ENCODE results near the gene CTXND1.

The CTXND1 gene

DNA sequence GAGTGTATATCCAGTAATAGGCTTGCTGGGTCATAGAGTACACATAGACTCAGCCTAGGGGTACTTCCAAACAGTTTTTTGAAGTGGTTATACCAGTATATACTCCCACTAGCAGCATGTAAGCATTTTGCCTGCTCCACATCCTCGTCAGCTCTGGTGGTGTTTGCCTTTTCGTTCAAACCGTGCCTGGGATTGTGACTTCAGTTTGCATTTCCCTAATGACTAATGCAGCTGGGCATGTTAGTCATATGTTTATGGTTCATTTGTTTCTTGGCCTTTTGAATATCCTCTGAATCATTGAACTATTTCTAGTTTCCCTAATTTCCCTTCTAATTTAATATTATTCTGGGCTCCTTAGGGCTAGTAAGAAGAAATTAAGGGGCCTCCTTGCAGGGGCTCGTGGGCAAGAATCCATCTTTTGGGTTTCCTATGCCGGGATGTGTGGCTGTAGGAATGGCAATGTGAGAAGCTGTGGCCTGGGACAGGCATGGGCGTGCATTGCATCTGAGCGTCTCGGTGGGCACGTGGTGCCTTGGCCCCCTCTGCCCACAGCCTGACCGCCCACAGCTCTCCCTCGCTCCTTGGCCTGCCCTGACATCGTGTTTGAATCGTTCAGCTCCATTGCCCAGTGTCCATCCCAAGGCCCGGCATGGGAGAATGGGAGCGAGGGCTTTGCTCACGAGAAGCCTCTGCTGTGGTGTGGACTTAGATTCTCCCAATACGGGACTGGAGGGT, 72.8 kb downstream of the CTXND1 start:
- no peak for DNase-seq

DNA sequence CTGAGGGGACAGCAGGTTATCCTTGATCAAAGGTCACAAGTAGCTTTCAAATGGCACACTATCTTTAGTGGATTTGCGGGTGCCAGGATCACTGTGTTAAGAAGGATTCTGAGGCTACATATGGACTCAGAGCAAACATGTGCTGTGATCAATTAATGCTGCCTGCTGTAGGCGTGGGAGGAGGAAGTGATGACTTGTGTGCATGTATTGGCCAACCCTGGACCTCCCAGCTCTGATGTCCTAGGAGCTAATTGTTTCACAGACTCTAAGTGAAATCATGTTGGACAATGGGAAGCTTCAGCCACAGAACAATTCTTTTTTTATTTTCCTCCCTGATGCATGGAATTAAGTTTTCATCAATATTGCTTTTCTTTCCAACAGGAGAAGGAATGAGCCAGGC, 74.9 kb downstream of the CTXND1 start:
- no peak for DNase-seq

DNA sequence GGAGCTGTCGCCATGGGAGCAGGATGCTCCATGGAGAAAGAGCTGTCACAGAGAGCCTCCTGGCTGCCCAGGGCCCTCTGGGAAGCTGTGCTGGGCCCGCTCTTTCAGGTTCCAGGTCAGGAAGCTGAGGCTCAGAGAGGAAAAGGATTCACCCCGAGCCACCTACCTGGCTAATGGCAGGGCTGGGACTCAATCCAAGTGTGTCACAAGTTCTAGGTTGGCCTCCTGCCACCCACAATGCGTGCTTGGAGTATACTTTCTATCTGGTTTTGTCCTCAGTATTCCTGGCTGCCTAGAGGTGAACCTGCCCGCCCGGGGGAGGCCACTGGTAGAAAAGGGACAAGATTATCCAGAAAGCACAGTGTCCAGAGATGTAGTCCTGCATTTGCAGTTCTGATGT, 75.6 kb downstream of the CTXND1 start:
- no peak for DNase-seq

DNA sequence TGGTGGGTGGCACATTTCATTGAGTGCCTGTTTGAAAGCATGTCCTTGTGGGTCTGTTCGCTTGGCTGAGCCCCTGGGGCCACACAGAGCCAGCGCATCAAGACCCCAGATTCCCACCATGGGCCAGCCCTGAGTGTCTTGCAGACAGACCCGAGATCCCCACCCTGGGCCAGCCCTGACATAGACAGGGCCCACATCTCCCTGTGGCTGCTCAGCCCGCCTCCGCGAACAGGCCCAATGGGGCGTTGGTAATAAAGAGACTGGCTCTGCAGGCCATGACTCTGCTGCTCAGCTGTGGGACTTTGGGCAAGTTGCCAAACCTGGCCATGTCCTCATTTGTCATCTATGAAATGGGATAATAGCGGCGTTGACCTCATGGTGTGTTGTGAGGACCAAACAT, 76.6 kb downstream of the CTXND1 start:
- no peak for DNase-seq

DNA sequence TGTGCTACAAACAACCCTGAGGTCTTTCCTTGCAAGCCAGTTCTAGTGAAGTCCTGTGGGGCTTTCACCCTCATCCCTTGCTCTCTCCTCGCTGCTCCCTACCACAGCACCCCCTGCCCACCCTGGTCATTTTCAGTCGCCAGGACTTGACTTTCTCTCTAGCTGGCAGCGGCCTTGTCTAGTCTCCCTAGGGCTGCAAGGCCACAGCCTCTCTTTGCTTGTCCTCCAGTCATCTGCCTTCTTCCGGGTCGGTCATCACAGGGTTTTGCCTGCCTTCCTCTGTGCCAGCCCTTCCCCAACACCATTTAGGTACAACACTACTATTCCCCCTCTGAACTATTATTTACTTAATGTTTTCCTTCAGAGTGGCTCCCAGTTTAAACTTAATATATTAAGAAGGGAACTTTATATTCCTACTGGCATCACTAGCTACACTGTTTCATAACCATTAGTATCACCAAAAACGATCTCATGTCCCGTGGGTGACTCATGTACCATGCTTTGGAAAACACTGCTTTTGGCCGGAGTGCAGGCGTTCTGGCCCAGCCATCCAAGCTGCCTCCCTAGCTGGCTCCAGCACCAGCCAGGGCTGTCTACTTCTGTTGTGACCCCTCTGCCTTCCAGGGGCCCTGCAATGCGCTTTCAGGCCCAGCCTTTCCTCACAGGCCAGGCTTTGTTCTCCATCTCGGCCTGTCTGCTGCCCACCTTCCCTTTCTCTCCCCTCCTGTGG, 77.8 kb downstream of the CTXND1 start:
- DNase-seq: no peak

DNA sequence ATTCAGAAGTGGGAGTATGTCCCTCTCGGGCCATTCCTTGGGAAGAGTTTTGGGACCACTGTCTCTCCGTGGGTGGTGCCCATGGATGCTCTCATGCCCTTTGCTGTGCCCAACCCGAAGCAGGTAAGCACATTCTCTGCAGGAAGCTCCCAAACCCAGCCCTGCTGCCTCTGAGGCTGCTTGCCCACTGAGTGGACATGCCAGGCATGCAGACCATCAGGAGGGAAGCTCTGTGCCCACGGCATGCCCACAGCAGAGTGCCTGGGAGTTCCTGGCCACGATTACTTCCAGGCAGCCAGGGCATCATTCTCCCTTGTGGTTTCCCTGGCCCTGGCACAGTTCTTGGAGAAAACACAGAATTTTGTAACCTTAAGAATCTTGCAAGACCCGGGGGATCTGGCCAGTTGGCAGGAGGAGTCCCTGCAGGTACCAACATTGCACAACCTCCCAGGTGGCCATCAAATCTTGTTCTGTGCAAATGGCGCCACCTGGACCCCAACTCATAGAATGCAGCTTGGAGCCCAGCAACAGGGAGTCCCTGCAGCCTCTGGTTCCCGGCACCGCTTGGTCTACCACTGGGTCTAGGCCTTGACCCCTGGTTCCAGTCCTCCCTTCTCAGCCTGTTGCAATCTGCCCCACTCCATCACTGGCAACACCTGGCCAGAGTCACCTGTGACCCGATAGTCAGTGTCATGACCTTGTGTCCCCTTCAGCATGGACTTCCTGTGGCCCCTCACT, 78.8 kb downstream of the CTXND1 start:
- DNase-seq: peak; percentile 27

DNA sequence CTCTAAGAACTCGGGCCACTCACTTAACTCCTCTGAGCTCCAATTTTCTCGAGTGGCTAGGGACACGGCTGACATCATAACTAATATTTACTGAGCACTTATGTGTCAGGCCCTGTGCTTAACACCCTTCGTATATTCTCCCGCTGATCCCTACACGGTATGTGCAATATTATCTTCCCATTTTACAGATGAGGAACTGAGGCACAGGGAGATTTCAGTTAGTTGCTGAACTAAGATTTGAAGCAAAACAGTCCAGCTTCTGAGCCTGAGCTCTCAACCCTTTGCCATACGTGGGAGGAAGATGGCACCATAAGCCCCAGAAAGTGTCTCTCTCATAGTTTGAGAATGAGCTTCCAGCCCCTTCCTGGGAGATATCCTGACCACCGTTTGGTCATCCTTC, 79.6 kb downstream of the CTXND1 start:
- no peak for DNase-seq

DNA sequence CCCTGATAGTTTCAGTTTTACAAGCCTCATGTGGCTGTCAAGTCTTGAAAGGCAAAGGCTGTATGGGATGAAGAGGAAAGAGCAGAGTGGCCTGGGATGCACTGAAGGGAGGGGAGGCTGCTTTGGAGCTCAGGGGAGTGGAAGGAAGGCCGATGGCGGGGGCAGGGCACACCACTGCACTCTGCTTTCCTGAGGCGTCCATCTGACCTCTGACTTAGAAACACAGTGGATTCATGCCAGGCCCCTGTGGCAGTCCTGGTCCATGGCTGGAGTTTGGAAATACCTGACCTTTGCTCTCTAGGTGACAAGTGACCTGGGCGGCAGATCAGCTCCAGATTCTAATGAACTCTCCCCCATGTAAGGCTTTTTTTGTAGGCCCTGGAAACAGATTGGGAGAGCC, 80.2 kb downstream of the CTXND1 start:
- no peak for DNase-seq

DNA sequence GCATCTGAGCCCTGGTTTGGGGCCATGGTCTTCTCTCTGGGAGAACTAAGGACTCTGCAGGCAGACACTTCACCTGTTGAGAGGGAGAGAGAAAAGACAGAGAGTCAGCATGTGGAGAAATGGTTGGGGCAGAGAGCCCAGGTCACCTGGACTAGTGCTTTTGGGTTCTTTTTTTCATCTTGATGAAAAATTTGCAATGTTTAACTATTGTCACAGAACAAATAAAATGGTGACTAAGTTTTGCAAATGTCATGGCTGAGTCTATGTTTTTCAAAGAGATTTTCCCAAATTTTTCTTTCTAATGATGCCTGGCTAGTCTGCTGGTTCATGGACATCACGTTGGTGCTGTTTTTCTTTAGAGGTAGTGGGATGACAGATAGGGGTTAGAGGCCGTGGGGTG, 81.4 kb downstream of the CTXND1 start:
- no peak for DNase-seq

DNA sequence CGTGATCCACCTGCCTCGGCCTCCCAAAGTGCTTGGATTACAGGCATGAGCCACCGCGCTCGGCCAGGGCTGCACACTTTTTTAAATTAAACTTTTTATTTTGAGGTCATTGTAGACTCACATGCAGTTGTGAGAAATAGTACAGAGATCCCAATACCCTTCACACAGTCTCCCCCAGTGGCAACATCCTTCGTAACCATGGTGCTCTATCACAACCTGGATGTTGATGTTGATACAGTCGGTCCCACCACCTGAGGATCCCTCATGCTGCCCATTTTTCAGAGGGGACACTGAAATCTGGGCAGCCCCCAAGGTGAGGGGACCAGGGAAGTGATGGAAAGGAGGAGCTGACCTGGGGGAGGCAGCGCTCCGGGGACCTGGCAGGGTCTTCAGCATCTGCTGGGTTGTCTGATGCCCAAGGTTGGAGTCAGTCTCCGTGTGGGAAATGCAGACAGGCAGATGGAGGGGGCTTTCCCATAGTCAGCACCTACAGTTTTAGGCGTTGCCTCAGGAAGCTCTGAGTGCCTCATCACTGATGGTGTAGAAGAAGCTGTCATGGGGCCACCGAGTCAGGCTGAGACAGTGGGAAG, 82.2 kb downstream of the CTXND1 start:
- DNase-seq: no peak

DNA sequence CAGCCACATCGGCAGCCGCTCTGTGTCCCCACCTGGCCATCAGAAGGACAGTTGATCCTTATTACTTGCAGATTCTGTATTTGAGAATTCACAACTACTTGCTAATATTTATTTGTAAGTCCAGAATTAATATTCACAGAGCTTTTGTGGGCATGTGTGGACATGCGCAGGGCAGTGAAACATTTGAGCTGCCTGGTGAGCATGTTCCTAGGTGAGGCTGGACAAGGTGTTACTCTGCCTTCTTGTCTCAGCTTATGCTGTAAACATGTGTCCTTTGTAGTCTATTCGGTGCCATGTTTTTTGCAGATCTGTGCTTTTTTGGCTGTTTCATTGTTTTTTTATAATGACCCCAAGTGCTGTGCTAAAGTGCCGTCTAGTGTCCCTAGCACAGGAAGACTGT, 83.6 kb downstream of the CTXND1 start:
- DNase-seq: no peak

DNA sequence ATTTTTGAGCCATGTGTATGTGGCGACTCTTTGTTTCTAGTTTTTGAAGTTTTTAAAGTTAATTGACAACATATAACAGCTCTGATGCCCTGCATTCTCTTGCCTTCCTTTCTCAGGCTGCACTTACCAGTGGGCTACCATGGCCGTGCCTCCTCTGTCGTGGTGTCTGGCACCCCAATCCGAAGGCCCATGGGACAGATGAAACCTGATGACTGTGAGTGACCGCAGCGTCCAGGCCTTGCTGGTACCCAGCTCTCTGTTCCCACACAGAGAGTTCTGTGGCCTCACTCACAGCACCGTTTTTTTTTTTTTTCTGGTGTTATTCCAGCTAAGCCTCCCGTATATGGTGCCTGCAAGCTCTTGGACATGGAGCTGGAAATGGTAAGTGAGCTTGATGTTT, 84.1 kb downstream of the CTXND1 start:
- DNase-seq: no peak

DNA sequence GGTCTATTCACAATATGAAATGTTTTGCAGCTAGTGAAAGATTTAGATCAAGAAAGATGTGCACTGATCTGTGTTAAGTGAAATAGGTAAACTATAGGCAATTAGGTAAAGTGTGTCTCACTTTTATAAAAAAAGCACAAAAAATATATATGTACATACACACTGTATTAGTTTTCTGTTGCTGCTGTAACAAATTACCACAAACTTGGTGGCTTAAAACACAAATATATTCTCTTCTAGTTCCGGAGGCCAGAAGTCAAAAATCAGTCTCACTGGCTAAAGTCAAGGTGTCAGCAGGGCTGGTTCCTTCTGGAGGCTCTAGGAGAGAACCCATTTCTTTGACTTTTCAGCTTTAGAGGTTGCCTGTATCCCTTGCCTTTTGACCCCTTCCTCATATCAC, 88.1 kb downstream of the CTXND1 start:
- no peak for DNase-seq

DNA sequence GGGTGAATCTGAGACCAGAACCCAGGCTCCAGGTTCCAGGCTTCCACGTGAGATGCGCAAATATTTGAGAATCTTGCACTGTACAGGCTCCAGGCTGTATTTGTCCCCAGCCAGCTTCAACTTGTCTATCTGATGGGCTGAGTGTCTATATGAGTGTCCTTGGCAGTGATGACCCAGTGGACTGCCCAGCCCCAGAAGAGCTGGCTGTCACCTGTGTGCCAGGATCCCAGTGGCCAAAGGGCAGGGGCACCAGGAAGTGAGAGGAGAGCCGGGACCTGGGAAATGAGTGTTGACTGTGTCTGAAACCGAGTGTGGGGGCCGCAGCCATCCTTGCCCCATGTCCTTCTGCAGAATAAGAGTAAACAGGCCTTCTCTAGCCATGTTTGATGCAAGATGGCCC, 88.8 kb downstream of the CTXND1 start:
- no peak for DNase-seq

DNA sequence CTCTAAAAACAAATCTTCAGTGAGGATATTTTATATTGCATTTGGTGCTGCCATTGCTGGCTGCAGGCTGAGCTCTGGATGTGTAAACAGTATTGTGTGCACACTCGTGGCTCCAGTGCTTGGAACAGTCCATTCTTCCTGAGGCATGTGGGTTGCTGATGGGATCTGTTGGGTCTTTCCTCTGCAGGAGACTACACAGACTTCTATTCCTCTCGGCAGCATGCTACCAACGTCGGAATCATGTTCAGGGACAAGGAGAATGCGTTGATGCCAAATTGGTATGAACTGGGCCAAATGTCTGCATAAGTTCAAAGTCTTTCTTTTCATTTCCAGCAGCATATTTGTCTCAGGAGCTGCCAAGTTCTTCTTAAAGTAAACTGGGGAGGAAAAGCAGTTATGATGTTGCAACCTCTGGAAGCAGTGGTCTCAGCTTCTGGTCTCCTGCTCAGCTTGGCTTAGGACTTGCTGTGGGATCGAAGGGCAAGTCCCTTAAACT, 89.9 kb downstream of the CTXND1 start:
- DNase-seq: no peak

DNA sequence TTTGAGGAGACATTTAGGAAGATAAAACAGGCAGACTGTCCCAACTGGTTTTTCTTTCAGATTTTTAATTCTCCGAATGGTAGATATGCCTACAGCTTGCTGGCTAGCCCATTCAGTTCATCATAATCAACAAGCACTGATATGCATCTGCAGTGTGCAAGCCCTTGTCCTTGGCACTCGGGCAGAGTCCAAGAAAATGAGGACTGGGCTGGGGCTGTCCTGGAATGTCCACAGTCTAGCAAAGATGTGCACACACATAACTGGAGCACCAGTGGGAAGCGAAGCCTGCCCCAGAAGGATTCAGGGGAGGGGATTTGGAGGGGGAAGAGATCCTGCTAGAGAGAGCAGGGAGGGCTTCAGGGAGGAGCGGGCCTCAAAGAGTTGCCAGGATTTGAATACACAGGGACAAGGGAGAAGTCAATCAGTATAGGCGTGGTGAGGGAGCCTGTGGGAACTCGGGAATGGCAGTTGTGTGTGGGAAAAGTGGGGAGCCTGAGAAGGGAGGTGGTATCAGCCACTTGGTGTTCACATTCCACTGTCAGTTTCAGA, 90.5 kb downstream of the CTXND1 start:
- DNase-seq: no peak

DNA sequence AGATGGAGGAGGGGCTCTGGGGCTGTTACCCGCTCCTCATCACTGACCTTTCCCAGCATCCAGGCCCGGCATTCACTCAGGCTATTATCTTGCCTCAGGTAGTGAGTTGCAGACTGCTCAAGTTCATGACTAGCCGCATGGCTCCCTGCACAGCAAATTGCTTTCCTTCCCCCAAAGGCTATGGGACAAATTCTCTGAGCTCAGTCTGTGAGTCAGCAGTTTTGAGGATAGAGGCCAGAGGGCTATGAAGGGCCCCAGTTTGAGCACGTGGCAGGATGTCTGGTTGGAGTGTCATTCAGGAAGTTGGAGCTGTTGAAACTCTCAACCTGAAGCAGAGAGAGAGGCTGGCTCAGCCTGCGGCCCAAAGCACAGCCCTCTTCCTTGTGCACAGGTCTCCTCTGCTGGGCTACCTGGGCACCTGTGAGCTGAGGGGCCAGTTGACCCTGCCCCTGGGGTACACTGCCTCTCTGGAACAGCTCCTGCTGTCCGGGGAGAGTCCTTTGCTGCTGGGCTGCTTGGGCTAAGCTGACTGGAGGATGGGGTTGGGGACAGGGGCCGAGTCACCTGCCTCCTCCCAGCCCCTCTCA, 91.3 kb downstream of the CTXND1 start:
- DNase-seq: no peak

DNA sequence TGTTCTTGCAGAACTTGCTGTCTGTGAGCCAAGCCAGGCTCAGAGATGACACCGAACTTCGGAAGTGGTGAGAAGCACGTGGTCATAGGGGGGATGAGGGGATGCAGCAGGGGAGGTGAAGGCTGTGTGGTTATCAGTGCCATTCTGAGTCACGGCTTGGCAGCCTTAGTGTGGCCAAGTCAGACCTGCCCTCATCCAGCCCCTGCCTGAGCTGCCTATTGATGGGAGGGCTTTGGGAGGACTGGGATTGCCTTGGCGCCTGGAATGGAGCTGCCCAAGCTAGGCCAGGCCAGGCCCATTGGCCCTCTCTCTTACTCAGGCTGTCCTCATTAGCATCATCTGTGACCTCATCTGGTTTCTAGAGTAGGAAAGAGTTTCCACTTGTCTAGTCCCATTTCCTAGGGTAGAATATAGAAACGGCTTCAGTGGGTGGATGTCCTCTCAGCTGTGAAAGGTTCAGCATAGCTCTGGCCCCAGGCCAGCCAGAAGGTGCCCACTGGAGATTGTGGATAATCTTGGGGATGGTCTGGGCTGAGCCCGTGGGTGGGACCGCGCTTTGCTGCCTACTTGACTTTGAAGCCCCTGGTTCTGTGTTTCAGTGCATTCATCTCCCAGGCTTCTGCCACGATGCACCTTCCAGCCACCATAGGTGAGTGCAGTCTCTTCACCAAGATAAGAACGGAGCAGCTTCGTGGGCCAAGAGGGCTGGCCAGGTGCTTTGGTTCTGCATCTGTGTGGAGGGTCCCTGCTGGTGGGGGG, 92.0 kb downstream of the CTXND1 start:
- DNase-seq: no peak

DNA sequence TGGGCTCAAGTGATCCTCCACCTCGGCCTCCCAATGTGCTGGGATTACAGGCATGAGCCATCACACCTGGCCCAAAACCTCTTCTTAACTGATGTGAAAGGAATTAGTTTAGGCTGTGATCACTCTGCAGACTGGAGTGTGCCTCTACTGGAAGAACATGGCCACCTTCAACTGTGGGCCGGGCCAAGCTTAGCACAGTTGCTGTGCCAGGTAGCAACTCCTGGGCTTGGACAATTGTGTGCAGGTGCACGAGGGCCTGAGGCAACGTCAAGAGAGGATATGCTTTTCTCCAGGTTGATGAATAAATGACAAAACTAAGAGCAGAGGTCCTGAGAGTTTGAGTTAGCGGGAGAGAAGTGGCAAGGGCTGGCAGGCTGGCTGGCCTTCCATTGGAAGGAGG, 92.7 kb downstream of the CTXND1 start:
- no peak for DNase-seq

DNA sequence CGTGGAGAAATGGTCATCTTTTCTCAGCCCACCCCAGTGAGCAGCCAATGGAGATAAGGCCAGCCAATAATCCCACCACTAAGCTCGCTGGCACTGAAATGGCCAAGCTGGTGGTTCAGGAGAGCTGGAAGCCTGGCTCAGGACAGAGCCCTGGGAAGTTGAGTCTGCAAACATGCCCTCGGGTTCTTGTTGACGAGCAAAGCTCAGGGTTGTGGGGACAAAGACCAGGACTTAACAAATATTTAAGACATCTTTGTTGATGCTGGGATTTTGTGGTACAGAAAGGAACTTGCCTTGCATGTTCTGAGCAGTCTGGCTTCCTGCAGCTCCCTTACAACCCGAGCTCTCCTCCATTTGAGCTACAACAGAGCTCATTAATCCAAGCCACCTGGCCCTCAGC, 94.8 kb downstream of the CTXND1 start:
- DNase-seq: no peak

DNA sequence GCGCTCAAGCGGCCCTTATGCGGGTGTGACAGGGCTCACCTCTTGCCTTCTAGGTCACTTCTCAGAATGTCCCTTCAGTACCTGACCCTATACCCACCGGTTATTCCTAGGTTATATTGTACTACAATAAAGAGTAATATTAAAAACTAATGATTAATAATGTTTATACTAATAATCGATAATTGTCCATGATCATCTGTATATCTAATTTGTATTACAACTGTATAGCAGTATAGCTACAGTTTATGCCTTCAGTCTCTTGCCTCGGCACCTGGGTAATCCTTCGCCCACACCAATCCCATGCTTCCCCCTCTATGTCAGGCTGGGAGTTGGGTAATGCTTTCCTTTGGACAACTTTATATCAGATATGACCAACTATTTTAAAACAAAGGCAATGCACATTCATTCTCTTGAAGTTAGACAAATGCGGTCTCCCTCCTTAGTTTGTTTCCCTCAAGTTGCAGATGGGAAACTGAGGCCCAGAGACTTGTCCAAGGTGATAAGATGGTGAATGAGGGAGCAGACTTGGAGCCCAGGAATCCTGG, 95.8 kb downstream of the CTXND1 start:
- DNase-seq: no peak
